G401.6 (cell line): ENCODE measurements around the gene PIK3CD.
"Not testable (repeated sequence)": the region's sequence is repeated elsewhere in the genome, so short reads cannot be mapped to it uniquely, and the experiment has no call there.

Source experiments
- FAIRE-seq: peaks from 2 replicates; lab custom pipeline; 2012; peaks lifted over from hg19 to GRCh38; lab: Jason Lieb, UNC

Gene PIK3CD

DNA sequence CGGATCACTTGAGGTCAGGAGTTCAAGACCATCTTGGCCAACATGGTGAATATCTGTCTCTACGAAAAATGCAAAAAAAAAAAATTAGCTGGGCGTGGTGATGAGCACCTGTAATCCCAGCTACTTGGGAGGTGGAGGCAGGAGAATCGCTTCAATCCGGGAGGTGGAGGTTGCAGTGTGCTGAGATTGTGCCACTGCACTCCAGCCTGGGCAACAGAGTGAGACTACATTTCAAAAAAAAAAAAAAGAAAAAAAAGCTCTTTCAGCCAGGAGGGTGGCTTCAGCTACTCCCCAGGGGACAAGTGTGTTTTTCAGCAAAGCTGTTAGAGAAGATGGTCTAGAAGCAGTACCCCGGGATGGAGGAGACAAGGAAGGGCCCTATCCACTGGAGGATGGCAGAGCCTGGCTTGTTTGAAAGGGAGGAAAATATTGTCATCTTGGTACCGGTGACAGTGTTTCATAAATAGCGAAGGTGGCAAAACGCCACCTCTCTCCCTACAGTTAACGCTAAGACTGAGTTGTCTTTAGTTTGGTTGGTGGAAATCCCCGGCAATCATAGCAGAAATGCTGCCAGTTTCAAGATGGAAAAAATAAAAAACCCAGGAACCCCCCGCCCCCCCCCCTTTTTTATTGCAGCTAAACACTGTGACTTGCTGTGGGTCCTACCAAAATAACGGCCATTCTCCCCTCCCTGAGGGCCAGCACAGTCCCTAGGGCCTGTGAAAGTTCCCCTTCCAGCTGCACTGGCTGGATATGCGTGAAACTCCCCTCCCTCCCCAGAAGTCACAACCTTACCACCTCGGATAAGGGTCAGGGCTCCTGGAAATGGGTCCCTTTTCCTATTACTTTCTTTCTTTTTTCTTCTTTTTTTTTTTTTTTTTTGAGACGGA is 3.5 kb downstream of the PIK3CD start:
- FAIRE-seq = no peak

DNA sequence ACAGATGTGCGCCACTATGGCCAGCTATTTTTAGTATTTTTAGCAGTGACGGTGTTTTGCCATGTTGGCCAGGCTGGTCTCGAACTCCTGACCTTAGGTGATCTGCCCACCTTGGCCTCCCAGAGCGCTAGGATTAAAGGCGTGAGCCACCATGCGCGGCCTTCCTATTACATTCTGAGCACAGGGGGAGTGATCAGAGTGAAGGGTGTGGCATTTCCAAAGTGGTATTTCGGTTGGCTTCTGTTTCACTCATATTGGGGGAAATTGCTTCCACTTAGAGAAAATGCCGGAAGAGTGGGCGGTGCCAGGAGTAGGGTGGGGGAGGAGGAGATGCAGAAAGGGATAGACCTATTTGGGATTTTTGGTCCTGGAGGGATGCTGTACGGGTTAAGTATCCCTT is 4.3 kb downstream of the PIK3CD start:
- no peak for FAIRE-seq

DNA sequence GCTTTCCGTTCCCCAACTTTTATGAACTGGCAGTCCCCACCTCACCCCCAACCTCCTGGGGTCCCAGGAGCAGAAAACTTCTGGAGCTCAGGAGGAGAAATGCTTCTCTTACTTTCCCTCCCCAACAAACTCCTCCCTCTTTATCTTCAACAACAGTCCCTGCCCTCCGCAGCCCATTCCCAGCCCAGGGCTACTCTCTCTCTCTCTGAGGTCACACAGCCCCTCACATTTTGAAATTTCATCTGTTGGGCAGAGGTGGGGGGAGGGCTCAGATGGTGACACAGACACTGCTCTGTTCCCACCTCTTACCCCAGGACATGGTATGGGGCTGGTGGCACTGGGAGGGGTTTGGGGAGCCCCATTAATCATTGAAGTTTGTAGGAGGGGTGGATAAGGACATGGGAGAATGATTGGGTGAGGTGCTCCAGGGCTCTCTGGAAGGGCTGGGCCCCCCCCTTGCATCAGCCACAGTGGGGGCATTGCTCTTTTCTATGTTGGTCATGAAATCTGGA is 6.0 kb downstream of the PIK3CD start:
- FAIRE-seq = no peak

DNA sequence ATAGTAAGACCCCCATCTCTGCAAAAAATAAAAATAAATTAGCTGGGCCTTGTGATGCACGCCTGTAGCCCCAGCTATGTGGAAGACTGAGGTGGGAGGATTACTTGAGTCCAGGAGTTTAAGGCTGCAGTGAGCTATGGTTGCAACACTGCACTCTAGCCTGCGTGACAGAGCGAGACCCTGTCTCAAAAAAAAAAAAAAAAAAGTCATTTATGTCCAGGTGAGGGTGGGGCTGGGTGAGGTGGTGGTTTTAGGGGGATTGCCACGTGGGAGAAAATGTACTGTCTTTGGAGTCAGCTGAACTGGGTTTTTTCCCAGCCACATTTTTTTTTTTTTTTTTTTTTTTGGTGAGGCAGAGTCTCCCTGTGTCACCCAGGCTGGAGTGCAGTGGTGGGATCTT is 6.7 kb downstream of the PIK3CD start:
- no peak for FAIRE-seq

DNA sequence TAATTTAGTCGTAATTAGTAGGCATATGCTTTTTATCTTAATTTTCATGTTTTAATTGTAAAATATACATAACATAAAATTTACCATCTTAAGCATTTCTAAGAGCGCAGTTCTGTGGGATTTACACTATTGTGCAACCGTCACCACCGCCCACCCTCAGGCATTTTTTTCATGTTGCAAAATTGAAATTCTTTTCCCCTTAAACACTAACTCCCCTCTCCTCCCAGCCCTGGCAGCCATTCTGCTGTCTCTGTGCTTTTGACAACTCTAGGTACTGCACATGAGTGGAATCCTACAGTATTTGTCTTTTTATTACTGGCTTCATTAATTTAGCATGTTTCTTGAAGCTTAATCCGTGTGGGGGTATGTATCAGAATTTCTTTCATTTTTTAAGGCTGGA is 7.8 kb downstream of the PIK3CD start:
- no peak for FAIRE-seq

DNA sequence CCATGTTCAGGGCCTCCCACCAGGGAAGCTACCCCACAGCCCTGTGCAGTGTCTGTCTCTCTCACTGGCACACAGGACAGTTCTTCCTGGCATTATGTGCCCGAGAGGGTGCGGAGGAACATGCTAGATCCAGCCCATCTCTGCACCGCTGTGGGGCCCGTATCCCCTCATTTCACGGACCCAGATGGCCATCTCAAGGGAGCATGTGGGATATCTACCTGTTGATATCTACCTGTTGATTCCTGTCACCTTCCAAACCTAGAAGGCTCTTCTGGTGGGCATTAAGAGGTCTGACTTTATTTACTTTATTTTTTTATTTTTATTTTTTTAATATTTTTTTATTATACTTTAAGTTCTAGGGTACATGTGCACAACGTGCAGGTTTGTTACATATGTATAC is 11.7 kb downstream of the PIK3CD start:
- no peak for FAIRE-seq

DNA sequence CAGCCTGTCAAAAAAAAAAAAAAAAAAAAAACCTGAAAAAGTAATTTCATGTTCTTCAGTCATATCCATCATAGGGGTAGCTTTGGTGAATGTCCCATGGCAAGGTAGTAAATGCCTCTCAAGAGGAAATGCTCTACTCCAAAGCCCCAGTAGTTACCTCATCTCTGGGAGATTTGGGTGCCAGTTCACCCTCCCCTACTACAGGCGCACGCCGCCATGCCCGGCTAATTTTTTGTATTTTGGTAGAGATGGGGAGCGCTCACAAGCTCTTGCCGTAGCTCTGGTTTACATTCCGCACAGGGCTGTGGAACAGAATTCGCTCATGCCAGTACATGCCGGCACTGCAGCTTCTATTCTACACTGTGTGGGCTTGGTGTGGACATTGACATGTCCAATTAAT is 13.7 kb downstream of the PIK3CD start:
- no peak for FAIRE-seq

DNA sequence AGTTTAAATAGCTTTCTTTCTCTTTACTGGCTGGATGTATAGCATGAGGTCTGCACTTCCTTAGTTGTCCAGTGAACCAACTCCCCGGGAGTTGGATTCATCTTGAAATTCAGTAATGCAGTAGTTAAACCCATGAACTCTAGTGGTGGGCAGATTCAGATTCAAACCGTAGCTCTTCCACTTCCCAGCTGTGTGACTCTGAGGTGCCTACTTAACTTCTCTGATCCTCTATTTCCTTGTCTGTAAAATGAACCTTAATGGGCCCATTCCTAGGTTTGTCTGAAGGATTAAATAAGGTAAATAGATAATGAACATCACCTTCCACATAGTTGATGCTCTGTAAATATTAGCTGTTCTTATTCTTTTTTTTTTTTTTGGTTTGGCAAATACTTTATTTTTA is 16.5 kb downstream of the PIK3CD start:
- FAIRE-seq = no peak

DNA sequence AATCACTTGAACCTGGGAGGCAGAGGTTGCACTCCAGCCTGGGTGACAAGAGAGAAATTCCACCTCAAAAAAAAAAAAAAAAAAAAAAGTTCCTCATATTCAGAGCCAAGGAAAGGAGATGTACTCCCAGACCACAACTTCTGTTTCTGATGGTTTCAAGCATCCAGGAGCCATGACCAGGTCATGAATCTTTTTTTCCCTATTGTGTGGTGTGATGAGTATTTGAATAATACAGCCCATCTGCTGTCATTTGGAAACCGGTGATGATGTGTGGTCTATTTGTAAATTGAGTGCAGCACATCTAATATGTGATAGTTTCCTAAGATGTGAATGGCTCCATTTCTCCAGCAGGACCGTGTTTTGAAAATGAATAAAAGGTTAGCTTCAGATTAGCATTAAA is 18.6 kb downstream of the PIK3CD start:
- no peak for FAIRE-seq

DNA sequence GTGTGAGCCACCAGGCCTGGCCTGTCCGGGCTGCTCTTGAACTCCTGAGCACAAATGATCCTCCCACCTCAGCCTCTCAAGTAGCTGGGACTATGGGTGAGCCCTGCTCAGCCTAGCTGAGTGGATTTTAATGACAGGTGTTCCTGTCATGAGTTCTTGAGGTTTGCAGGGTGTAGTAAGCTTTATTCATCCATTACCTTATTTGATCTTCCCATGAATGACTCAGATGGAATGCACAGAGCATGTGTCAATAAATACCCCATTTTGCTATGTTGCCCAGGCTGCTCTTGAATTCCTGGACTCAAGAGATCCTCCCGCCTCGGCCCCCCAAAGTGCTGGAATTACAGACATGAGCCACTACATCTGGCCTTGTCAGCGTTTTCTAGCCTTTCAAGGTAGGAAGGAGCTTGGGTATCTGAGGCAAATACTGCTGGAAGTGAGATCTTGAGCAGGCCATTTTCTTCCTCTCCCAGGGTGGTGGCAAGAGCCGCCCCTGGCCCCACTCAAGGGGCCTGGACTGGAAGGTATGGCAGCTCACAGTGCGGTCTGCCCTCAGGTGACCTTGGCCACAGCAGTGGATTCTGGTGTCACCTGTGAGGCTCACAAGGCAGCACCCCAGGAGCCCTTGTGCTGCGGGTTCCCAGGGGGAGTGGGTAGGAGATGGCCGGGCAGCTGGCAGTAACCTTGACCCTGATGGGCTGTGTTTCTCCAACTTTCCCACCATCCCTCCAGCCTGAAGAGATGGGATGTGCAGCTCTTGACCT is 20.0 kb downstream of the PIK3CD start:
- FAIRE-seq = no peak

DNA sequence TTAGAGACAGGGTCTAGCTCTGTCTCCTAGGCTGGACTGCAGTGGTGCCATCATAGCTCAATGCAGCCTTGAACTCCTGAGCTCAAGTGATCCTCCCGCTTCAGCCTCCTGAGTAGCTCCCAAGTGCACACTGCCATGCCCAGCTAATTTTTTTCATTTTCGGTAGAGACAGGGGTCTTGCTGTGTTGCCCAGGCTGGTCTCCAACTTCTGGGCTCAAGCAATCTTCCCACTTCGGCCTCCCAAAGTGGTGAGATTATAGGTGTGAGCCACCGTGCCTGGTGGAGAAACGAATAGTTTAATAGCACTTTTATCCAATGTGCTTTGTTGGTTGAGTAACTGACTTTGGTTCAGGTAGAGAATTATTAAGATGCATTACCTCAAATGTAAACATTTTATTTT is 20.9 kb downstream of the PIK3CD start:
- FAIRE-seq = no peak

DNA sequence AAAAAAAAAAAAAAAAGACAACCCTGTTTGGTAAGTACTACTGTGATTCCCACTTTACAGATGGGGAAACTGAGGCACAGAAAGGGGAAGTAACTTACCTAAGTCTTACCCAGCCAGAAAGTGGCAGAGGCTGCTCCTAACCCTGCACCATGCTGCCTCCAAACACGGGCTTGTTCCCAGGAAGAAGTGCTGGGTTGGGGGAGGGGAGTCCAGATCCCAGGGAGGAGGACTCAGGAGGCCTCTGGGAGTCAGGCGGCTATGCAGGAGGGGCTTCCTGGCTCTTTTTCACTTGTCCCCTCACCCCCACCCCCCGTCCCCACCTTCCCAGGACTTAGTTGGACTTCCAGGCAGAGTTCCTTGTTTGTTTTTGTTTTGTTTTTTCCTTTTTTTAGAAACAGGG is 23.9 kb downstream of the PIK3CD start:
- FAIRE-seq = no peak

DNA sequence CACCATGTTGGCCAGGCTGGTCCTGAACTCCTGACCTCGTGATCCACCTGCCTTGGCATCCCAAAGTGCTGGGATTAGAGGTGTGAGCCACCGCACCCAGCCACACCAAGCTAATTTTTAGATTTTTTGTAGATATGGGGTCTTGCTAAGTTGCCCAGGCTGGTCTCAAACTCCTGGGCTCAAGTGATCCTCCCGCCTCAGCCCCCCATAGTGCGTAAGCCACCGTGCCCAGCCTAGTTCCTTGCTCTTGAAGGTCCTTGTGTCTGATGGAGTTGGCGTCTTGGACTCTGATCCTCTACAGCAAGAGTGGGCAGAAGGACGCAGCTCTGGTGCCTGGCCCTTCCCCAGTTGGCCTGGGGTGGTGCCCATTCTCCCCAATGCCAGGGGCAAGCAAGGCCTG is 24.6 kb downstream of the PIK3CD start:
- not testable (repeated sequence) for FAIRE-seq

DNA sequence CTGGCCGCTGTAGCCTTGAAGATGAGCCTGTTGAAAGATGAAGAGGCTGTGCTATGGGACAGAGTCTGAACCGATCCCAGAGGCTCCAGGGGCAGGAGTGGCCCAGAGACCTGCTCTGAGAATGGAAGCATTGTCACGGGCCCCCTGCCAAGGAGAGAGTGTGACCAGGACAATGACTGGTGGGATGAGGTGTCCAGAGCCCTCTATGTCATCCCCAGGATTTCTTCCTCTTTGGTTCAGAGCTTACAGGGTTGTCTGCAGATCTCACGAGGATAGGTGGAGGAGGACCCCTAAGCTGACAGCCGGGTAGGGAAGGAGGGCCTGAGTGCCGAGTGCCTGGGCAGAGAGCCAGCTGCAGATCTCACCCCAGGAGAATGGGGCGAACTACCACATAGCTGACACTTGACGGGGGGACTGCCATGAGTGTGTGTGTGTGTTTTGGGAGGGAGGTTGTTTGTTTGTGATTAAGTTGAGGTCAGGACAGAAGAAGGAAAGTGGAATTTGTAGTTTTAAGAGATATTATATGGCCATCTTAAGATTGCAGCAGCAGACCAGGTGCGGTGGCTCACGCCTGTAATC is 25.4 kb downstream of the PIK3CD start:
- FAIRE-seq = no peak

DNA sequence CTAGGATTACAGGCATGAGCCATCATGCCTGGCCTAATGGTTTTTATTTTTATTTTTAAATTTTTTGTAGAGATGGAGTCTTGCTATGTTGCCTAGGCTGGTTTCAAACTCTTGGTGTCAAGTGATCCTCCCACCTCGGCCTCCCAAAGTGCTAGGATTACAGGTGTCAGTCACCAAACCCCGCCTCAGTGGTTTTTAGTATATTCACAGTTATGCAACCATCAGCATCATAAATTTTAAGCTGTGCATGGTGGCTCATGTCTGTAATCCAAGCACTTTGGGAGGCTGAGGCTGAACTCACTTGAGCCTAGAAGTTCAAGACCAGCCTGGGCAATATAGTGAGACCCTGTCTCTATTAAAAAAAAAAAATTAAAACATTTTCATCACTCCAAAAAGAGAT is 28.6 kb downstream of the PIK3CD start:
- FAIRE-seq = no peak

DNA sequence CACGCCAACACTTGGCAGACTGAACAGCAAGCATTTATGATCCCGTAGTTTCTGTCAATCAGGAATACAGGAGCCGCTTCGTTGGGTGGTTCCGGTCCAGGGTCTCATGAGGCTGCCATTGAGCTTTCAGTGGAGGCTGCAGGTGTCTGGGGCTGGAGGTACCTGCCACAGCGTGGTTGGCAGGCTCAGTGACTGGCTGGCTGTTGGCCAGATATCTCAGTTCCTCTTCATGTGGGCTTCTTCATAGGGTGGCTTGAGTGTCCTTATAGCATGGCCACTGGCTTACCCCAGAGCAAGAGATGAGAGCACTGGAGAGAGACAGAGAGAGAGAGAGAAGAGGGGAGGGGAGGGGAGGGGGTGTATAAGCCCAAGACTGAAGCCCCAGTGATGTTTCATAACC is 29.3 kb downstream of the PIK3CD start:
- no peak for FAIRE-seq

DNA sequence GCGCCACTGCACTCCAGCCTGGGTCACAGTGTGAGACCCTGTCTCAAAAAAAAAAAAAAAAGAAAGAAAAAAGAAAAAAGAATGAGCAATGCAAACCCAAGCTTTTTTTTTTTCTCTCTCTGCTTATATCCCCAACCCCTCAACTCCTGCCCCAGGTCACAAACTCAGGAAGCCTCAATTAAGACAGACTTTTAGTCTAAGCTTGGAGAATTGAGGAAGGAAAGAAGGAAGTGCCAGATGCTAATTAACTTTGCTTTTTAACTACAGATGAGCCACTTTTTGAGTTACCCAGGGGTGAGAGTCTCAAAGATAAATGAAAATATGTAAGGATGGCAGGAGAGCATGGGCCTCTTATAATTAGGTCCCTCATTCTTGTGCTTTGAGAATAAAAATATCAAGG is 33.3 kb downstream of the PIK3CD start:
- FAIRE-seq = no peak

DNA sequence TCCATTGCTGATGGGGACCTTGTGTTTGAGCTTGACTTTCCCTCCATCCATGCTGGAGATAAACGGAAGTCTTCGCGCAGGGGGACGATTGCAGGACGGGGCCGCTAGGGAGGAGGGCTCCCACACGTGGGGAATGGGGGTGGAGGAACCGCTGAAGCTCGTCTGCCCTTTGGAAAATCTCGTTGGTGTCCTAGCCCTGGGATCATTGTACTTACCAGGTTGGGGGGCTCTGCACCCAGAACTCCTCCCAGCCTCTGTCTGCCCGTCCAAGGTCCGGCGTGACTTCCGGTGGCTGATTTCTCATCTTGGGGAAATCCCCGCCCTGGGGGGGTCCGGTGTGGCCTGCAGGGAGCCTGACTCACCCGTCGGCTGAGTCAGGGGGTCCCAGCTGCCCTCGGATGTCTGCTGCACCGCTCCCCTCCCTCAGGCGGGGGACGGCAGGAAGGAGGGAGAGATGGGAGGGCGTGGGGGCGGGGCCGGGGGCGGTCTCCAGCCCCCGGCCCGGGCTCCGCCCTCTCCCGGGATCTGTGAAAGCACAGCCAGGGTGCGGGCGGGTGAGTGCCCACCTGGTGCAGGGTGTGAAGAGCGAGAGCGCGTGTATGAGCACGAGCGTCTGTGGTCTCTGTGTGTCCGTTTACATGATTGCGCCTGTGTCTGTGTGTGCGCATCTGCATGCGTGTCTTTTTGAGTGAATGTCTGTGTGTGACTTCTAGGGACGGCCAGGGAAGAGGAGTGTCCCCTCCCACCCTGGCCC is 35.8 kb downstream of the PIK3CD start:
- no peak for FAIRE-seq

DNA sequence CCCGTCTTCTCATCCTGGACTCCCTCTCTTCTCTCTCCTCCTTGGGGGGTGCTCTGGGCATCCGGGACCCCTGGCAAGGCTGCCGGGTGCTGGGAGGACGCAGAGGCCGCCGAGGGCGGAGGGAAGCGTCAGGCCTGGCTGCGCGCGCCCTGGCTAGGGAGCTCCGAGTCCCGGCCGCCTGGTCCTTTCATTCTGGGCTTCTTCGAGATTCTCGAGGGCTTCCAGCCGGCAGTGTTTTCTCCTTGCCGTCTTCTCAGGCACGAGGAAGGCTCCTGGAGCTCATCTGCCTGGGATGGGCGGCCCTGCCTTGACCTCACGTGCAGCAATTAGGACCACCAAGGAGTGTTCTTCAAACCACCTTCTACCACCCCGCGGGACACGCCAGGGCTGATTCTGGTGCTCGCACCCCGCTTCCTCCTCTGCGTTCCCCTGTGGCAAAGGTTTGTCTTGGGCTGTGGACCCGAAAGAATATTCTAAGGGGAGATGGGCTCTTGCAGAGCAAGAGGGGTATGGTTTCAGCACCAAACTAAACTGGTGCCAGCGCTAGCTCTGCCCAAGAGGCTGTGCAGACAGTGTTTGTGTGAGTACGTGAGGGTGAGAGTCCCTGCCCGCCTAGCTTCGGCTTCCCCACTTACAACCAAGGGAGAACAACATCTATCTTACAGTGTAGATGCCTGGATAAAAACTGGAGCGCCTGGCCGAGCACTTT is 36.5 kb downstream of the PIK3CD start:
- no peak for FAIRE-seq

DNA sequence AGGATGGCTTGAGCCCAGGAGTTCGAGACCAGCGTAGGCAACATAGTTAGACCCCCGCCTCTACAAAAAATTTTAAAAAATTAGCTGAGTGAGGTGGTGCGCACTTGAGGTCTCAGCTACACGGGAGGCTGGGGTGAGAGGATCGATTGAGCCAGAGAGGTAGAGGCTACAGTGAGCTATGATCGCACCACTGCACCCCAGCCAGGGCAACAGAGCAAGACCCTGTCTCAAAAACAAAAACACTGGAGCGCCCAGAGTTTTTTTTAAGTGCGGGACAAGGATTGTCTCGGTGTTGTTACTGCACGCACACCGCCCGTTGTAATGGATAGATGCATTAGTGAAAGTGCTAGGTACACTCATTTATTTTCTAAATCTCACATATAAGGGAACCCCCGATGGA is 37.1 kb downstream of the PIK3CD start:
- no peak for FAIRE-seq

DNA sequence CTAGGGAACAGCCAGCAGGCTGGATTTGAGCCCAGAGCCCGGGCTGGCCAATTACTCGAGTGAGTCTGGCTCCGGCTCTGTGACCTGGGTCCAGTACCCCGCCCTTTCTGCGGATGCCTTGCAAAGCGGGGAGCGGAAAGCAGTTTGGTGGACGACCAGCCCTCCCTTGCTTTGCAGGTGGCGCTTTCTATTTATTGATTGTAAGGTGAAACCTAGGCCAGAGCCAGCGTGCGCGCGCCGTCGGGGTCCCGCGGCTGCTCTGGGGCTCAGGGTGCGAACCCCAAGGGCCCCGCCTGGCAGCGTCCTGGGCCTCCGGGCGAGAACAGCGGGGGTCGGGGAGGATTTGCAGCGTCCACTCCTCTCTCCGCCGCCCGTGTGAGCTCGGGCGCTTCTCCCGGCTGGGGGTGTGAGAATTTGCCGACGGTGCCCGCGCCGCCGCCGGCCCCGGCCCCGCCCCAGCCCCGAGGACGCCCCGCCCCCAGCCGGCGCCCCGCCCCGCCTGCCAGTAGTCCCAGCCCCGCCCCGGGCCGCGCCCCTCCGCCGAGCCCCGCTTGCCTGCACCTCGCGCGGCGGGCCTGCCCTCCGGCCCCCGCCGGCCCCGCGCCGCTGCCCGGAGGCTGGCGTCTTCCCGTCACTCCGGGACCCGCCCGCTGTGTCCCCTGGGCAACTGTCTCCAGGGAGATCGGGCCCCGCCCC is 37.6 kb downstream of the PIK3CD start:
- FAIRE-seq = no peak
